ENCODE data around the gene DET1. TPM values are rescaled to one million over a fixed set of nuclear protein-coding genes. Genes with fewer than 3 reads are reported as not detected.
"Not testable (repeated sequence)": the region's sequence is repeated elsewhere in the genome, so short reads cannot be mapped to it uniquely, and the experiment has no call there.

DET1 gene
- total RNA-seq, 4 donors from 2014 or later: 4.0 to 6.6 (median 5.6) TPM

GRCh38 chr15:88533376-88533775, 13.1 kb downstream of the DET1 start:
- intact Hi-C loops (cut with DNase I): no loop called here
- WGBS: 79% methylated on average over 3 of the region's 3 CpGs
- no peaks in the 10 kb centered on the region for H3K4me1 ChIP-seq
- H3K9me3 ChIP-seq: no peaks in the 10 kb centered on the region
- no peak overlapping the region for H3K27ac ChIP-seq (replicated peaks in 1 of 4)
- no peak overlapping the region for H3K4me3 ChIP-seq
- DNase-seq (ENCODE audit: extremely low spot score): no peak
- peaks cover 11 to 31% (median 17%) of the 10 kb centered on the region in 4 donors for H3K36me3 ChIP-seq
- no peaks in the 10 kb centered on the region for H3K27me3 ChIP-seq
- no peak for TF ChIP-seq POLR2A (IDR thresholded peaks at IDR 0.05; ENCODE audit: low read depth)
- no peak for TF ChIP-seq EP300 (IDR thresholded peaks at IDR 0.05)
- no peak for TF ChIP-seq POLR2AphosphoS5 (IDR thresholded peaks at IDR 0.05)
- TF ChIP-seq CTCF (IDR thresholded peaks at IDR 0.05): no peak

GRCh38 chr15:88529021-88529630, 17.4 kb downstream of the DET1 start:
- H3K4me1 ChIP-seq: no peaks in the 10 kb centered on the region
- intact Hi-C loops (cut with DNase I): no loop called here
- no peaks in the 10 kb centered on the region for H3K27me3 ChIP-seq
- no peaks in the 10 kb centered on the region for H3K9me3 ChIP-seq
- H3K36me3 ChIP-seq: peaks cover 18 to 63% (median 32%) of the 10 kb centered on the region in 4 donors
- TF ChIP-seq POLR2A (IDR thresholded peaks at IDR 0.05; ENCODE audit: low read depth) (no peak), POLR2AphosphoS5 (IDR thresholded peaks at IDR 0.05) (no peak), CTCF (IDR thresholded peaks at IDR 0.05) (no peak), EP300 (IDR thresholded peaks at IDR 0.05) (no peak)
- DNase-seq (ENCODE audit: extremely low spot score): no peak
- 97% methylated on average over 1 of the region's 1 CpG for whole genome bisulfite sequencing
- no peak overlapping the region for H3K4me3 ChIP-seq
- no peak overlapping the region for H3K27ac ChIP-seq (replicated peaks in 1 of 4)

DNA sequence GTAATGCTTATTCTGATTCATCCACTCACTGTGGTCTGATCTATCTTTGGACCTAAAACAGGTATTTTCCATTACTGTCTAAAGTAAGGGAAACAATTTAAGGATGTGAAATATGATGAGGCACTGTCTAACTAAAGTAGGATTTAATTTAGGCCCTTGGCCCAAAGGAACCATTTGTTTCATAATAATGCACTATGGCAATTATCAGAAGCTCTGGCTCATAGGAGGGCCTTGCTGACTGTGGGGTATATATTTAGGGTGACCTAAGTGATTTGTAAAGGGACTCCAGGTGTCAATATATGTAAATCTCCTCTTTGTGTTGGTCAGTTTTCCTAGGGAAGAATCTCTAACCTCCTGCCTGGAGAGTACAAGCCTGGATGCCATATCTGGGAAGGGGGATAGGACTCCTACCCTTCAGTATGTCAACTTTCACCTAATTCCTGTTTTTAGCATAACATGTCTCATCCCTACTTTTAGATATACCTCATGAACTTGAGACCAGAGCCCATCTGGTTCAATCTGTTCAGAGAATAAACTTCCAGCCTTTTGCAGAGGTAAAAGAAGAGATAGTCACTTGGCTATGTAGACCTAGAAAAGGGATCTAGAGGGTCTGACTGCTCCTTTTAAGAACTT, 20.1 kb downstream of the DET1 start:
- no peak overlapping the region for H3K27ac ChIP-seq (replicated peaks in 1 of 4)
- H3K4me1 ChIP-seq: no peaks in the 10 kb centered on the region
- H3K27me3 ChIP-seq: no peaks in the 10 kb centered on the region
- no peaks in the 10 kb centered on the region for H3K9me3 ChIP-seq
- H3K36me3 ChIP-seq: peaks cover 17 to 66% (median 32%) of the 10 kb centered on the region in 4 donors
- no peak for DNase-seq (ENCODE audit: extremely low spot score)
- H3K4me3 ChIP-seq: no peak overlapping the region
- intact Hi-C loops (cut with DNase I): no loop called here
- TF ChIP-seq CTCF (IDR thresholded peaks at IDR 0.05) (no peak), EP300 (IDR thresholded peaks at IDR 0.05) (no peak), POLR2A (IDR thresholded peaks at IDR 0.05; ENCODE audit: low read depth) (no peak), POLR2AphosphoS5 (IDR thresholded peaks at IDR 0.05) (no peak)

DNA sequence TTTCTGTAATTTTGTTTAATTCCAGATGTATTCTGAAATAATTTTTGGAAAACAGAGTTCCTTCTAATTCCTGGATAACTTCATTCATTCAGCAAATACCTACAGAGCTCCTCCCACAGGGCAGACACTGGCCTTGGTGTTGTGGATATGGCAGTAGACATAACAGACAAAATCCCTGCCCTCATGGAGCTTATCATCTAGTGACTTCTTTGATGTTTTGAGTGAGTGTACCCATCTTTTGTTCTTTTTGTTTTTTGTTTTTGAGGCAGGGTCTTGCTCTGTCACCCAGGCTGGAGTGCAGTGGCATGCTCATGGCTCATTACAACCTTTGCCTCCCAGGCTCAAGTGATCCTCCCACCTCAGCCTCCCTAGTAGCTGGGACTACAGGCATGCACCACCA, 21.1 kb downstream of the DET1 start:
- intact Hi-C loops (cut with DNase I): no loop called here
- no peak overlapping the region for H3K27ac ChIP-seq (replicated peaks in 1 of 4)

GRCh38 chr15:88524094-88524493, 22.4 kb downstream of the DET1 start:
- H3K9me3 ChIP-seq; intact Hi-C loops (cut with DNase I); H3K27ac ChIP-seq (replicated peaks in 1 of 4); DNase-seq (ENCODE audit: extremely low spot score); H3K4me3 ChIP-seq; H3K27me3 ChIP-seq; H3K4me1 ChIP-seq: not testable (repeated sequence)
- WGBS: 98% methylated on average over 7 of the region's 23 CpGs
- H3K36me3 ChIP-seq: peaks cover 7 to 43% (median 16%) of the 10 kb centered on the region in 4 donors

More for the DNA sequence above, 21.1 kb downstream of the DET1 start:
- Histone ChIP-seq H3K27me3 (no peaks in the 10 kb centered on the region), H3K4me1 (no peaks in the 10 kb centered on the region), H3K36me3 (peaks cover 8 to 56% (median 23%) of the 10 kb centered on the region in 4 donors), H3K9me3 (no peaks in the 10 kb centered on the region), H3K4me3 (no peak overlapping the region)
- no peak for DNase-seq (ENCODE audit: extremely low spot score)
- no peak for TF ChIP-seq CTCF (IDR thresholded peaks at IDR 0.05)
- TF ChIP-seq POLR2A (IDR thresholded peaks at IDR 0.05; ENCODE audit: low read depth): no peak
- TF ChIP-seq EP300 (IDR thresholded peaks at IDR 0.05): no peak
- TF ChIP-seq POLR2AphosphoS5 (IDR thresholded peaks at IDR 0.05): no peak
